ENCODE data around the gene RAET1L.

DNA sequence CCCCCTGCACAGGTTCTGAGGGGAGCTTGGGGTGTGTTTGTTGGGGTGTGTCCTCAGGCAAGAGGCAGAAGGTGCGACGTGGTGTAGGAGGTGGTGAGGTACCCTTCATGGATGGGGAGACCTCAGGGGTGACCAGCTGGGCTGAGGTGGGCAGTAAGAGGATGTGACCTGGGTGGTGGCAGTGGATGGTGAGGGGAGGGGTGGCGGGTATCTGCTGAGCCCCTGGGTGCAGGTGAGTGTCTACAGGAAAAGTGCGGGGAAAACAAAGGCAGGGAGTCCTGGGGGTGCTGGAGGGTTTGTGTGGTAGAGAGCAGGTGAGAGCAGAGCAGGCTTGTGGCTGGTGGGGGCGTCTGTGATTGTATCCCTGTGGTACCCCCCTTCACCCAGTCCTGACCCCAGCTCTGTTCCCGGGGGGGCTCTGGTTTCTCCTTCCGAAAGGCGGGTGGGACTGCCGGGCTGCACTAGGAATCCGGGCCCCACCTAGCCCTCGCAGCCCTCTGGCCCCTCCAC is 631 bp downstream of the RAET1L start:
- TF ChIP-seq HCFC1 (IDR thresholded peaks at IDR 0.05; ENCODE audit: low read length) (no peak), MTA2 (IDR thresholded peaks at IDR 0.05; ENCODE audit: low read depth) (no peak), CTCF (IDR thresholded peaks at IDR 0.05 in 2 of 3, conservative IDR thresholded peaks at IDR 0.05 in 1 of 3; ENCODE audit: control insufficient read depth in 2 of 3, extremely low read depth in 1 of 3, insufficient read depth in 1 of 3, low read depth in 3 of 3, low read length in 3 of 3) (no peak), EZH2 (IDR thresholded peaks at IDR 0.05; ENCODE audit: borderline replicate concordance, control insufficient read depth, low read depth, low read length) (no peak), SMC3 (IDR thresholded peaks at IDR 0.05; ENCODE audit: borderline replicate concordance, low read length) (no peak), SP1 (IDR thresholded peaks at IDR 0.05; ENCODE audit: low read depth, low read length) (no peak)
- TF ChIP-seq, protein P1, sequence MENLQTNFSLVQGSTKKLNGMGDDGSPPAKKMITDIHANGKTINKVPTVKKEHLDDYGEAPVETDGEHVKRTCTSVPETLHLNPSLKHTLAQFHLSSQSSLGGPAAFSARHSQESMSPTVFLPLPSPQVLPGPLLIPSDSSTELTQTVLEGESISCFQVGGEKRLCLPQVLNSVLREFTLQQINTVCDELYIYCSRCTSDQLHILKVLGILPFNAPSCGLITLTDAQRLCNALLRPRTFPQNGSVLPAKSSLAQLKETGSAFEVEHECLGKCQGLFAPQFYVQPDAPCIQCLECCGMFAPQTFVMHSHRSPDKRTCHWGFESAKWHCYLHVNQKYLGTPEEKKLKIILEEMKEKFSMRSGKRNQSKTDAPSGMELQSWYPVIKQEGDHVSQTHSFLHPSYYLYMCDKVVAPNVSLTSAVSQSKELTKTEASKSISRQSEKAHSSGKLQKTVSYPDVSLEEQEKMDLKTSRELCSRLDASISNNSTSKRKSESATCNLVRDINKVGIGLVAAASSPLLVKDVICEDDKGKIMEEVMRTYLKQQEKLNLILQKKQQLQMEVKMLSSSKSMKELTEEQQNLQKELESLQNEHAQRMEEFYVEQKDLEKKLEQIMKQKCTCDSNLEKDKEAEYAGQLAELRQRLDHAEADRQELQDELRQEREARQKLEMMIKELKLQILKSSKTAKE (IDR thresholded peaks at IDR 0.05; ENCODE audit: low read depth, poor library complexity, severe bottlenecking): no peak
